Activated T-cell treated with anti-CD3 and anti-CD28 coated beads, Interleukin-2, amount 50 U/mL, for 48 hours (primary cell): Measurements from ENCODE around the gene SYNGR3.
"Not testable (repeated sequence)": the region's sequence is repeated elsewhere in the genome, so short reads cannot be mapped to it uniquely, and the experiment has no call there.

ENCODE experiments used
- DNase-seq, 2 experiments: peaks; one replicate each; pipeline ENCODE4 v3.0.0-alpha.2; 2020

Gene SYNGR3

GRCh38 chr16:2011726-2012125 is 22.0 kb downstream of the SYNGR3 start:
- not testable (repeated sequence) for DNase-seq

DNA sequence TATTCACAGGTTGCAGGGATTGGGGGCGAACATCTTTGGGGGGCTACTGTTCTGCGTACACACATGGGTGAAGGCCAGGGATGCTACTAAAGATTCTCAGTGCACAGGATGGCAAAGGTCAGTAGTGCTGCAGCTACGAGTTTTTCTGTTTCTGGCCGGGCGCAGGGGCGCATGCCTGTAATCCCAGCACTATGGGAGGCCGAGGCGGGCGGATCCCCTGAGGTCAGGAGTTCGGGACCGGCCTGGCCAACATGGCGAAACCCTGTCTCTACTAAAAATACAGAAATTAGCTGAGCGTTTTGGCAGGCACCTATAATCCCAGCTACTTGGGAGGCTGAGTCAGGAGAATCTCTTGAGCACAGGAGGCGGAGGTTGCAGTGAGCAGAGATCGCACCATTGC is 23.8 kb downstream of the SYNGR3 start:
- no peak for DNase-seq

- no peak for DNase-seq
Observed at GRCh38 chr16:2015117-2015946, 25.6 kb downstream of the SYNGR3 start.

GRCh38 chr16:2015947-2016208 is 26.1 kb downstream of the SYNGR3 start:
- no peak for DNase-seq

DNA sequence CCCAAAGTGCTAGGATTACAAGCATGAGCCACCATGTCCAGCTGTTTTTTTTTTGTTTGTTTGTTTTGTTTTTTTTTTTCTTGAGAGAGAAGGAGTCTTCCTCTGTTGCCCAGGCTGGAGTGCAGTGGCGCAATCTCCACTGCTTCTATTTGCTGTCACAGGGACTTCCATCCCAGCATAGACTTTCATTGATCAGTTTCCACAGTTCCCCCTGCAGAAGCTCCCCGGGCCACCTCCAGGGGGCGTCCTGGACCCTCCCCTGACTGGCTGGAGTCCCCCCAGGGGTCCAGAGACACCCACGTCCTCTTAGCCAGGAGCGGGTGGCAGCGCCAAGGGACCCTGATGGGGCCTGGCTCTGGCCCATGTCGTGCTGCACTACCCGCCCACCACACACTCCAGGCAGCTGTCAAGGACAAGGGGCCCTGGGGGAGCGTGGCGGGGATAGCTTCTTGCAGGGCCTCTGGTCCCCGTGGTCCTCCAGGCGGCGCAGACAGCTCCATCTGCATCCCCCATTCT is 26.7 kb downstream of the SYNGR3 start:
- DNase-seq, result peak; percentile 49 to 55

DNA sequence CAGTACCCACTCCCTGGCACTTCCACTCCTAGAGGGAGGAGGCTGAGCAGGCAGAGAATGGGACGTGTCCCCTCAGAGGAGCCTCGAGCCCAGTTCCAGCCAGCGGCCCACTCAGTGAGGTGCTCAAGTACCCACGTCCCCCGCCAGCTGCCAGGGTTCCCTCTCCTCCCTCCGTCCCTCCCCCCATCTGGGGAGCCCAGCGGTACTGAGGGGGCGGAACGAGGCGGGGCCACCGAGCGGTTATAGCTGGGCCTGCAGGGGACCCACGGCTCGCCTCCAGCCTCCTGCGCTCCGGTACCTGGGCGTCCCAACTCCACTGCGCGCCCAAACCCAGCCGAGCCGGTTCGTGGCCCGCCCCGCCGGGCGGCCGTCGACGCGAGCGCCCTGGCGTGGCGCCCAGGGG is 29.7 kb downstream of the SYNGR3 start, which contains the start of gene NPW:
NPW (plus strand) TSS at position 268 of the 403 bp plus-strand sequence.
- DNase-seq, result peak; percentile 50 to 62

- peak in 1 of 2 experiments; percentile 33 for DNase-seq
Observed at GRCh38 chr16:2019921-2020831, 30.4 kb downstream of the SYNGR3 start.

DNA sequence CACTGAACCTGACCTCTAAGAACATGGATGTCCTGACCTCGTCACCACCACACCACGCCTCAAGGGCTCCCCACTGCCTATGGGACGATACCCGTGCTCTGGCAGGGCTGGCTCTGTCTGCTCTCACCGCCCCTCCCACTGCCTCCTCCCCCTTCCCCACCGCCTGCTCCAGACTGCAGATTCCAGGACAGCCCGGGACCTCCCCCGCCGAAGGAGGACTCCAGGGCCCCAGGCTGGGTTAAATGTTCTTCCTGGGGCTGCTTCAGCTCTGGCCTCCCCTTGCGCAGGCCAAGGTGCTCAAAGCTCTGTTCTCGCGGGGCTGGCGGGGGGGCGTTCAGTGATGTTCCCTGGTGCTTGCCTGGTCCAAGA is 32.9 kb downstream of the SYNGR3 start:
- no peak for DNase-seq

- DNase-seq, result peak; percentile 99
Observed at GRCh38 chr16:2023092-2024031, 33.6 kb downstream of the SYNGR3 start.

- DNase-seq, result no peak
Observed at GRCh38 chr16:2024032-2024420, 34.3 kb downstream of the SYNGR3 start.

DNA sequence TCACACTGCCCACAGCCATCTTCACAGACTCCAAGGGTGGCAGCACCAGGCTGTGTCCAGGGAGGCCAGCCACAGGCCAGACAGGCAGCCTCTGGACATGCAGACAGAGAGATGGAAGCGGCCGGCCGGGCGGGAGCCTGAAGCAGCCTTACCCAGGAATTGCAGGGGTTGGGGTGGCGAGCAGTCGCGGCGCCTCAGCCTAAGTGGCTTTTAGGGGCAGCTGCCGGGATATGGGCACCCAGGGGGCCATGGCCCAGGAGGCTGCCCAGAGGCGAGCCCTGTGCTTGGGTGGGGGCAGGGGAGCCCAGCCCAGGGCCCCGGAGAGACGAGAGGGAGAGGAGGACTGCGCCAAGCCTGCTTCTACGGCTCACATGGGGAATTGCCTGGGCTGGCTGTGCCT is 35.5 kb downstream of the SYNGR3 start:
- DNase-seq, result no peak

DNA sequence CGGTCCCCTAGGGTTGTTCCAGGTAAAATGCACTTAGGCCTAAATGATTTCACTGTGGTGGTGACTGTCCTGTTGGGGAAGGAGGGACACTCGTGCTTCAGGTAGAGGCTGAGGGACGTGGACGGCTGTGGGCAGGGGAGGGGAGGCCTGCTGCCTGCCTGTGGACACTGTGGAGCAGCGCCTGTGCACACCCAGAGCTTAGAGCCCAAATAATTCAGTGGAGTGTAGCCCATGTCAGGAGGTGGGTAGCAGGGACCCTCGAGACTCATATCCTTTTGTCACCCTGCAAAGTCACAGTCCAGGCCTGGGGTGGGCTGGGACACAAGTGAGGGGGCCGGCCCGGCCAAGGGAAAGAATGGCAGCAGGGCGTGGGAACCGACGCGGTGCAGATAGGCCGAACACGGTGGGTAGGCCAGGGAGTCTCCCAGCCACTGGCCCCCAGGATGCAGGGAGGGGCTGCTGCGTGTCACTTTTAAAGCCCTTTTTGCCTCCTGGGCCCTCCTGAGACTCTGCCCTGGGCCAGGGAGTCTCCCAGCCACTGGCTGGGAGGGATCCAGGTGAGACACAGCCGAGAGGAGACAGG is 36.2 kb downstream of the SYNGR3 start:
- no peak for DNase-seq

GRCh38 chr16:2026461-2027023 is 36.8 kb downstream of the SYNGR3 start, which contains the start of gene NHERF2:
NHERF2 (plus strand) TSS chr16:2026902; CDS start chr16:2027006, 104 bp downstream.
- no peak for DNase-seq

GRCh38 chr16:2027024-2028010 is 37.5 kb downstream of the SYNGR3 start:
- DNase-seq, result no peak

- no peak for DNase-seq
Observed at GRCh38 chr16:2028146-2028545, 38.4 kb downstream of the SYNGR3 start.

GRCh38 chr16:2028620-2029220 is 39.0 kb downstream of the SYNGR3 start:
- no peak for DNase-seq

- no peak for DNase-seq
Observed at GRCh38 chr16:2029350-2029749, 39.6 kb downstream of the SYNGR3 start.

GRCh38 chr16:2030036-2030435 is 40.3 kb downstream of the SYNGR3 start:
- DNase-seq, result no peak

- no peak for DNase-seq
Observed at GRCh38 chr16:2031081-2031577, 41.4 kb downstream of the SYNGR3 start.
